GM19328 (cell line): ENCODE results near the gene TUBA1A.
"Not testable (repeated sequence)": the region's sequence is repeated elsewhere in the genome, so short reads cannot be mapped to it uniquely, and the experiment has no call there.

Experiments
- ATAC-seq: cut with Tn5 transposase; IDR thresholded peaks from one replicate; pipeline ENCODE4 v1.9.1; 2021; ENCODE audit warnings: mild to moderate bottlenecking, moderate library complexity; ENCODE audit not compliant: unreplicated experiment

Gene TUBA1A

DNA sequence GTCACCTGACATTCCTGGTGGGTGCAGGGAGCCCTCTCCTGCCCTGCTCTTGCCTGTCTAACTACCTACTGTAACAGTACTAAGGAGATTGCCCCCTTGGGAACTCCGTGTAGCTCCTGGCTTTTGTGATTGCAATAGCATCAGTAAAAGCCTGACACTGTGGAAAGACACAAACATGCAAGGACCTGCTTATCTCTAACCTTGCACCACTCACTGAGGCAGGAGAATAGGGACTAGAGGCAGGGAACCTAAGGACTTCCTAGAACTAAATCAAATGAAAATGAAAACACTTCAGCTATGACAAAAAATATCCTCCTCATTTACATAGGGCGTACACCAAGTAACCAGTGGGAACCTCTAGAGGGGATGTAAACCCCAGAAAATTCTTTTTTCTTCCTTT is 28.5 kb downstream of the TUBA1A start:
- no peak for ATAC-seq

DNA sequence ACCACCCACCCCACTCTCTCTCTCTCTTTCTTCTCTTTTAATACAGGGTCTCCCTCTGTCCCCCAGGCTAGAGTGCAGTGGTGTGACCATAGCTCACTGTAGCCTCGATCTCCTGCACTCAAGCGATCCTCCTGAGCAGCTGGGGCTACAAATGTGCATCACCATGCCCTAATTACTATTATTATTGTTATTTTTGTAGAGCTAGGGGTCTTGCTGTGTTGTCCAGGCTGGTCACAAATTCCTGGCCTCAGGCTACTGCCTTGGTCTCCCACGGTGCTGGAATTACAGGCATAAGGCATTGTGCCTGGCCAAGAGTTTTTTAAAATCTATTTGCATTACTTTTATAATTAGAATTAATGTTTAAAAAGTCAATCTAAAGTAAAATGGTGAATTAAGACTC is 34.7 kb downstream of the TUBA1A start:
- ATAC-seq: no peak

DNA sequence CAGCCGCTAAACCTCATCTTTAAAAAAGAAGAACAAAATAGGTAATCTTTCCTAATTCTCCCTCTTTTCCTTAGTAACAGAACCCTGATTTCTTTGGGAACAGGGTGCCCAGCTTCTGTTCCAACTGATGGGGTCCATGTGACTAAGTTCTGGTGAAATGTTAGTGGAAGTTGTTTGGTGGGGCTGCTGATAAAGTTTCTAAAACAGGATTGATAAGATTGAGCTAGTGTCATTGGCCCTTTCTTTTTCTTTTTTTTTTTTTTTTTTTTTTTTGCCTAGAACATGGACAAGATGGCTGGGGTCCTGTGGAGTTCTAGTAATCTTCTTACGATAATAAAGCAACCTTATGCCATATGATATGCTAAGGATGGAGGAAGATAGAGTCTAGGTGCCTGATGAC is 41.5 kb downstream of the TUBA1A start:
- ATAC-seq: no peak

DNA sequence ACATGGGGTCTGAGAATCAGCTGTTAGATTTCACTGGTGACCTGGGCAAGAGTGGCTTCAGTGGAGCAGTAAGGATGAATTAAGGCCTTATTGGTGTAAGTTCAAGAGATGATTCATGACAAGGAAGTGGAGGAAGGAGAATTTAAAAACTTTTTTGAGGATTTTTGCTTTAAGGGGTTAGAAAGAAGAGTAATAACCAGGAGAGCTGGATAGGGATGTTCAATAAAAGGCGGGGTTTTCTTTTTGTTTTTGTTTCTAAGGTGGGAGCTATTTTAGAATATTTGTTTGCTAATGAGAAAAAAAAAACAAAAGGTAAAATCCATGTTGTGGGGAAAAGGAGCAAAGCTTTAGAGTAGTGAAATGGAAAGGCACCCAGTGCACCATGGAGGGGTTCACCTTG is 42.5 kb downstream of the TUBA1A start:
- no peak for ATAC-seq

DNA sequence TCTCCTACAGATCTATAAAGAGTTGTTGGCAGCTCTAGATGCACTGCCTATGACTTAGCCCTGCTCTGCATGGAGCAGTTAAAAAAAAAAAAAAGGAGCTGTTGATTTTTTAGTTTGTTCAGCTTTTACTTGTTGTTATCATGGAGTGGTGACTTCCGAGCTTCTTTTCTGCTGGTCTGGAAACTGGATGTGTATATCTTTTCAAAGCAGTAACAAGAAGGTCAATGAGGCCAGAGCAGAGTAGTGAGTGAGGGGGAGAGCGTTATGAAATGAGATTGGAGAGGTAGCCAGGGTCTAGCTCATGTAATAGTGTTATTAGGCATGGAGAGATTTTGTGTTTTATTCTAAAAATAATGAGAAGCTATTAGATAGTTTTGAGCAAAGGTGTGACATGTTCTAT is 44.5 kb downstream of the TUBA1A start:
- no peak for ATAC-seq

DNA sequence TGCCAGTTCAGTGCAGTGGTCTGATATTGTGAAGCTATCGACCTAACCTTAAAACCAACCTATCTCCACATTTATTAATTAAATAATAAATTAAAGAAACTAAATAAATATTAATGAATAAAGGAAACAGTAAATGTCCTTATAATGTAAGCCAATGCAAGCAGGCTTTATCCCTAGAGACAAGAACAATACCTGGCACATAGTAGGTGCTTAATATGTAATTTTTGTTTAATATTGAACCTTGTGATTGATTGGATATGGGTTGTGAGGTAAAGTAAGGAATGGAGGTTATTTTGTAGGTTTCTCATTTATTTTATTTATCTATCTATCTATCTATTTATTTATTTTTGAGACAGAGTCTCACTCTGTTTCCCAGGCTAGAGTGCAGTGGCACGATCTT is 49.9 kb downstream of the TUBA1A start:
- ATAC-seq: no peak

DNA sequence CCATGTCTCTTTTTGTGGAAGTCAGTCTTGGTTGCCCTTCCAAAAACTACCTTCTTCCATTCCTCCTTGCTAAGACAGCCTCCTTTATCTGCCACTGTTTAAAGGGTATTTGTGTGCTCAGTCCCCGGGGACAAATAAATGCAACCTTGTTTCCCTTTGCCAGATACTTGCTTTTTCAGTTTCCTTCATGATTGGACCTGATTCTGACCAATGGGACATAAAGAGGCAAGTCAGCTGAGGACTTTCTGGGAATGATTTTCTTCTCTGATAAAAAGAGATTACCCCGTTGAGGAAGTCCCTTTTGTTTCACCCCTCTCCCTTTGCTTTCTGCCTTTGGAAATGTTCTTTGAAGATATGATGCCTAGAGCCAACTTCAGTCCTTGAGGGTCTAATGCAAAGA is 50.3 kb downstream of the TUBA1A start:
- no peak for ATAC-seq

DNA sequence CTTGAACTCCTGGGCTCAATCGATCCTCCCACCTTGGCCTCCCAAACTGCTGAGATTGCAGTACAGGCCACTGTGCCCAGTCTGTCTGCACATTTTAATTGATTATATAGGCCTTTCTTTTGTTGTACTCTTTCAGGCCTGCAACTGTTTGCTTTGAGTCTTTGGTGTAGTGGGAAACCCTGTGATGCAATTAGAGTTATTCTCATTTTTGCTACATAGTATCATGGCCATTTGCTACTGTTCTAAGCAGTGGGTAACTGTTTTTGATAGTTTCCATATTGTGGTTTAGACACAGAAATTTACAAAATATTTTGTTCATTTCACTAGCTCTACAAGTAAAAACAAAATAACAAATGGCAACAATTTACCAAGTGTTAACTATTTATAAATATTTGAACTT is 51.4 kb downstream of the TUBA1A start:
- no peak for ATAC-seq

DNA sequence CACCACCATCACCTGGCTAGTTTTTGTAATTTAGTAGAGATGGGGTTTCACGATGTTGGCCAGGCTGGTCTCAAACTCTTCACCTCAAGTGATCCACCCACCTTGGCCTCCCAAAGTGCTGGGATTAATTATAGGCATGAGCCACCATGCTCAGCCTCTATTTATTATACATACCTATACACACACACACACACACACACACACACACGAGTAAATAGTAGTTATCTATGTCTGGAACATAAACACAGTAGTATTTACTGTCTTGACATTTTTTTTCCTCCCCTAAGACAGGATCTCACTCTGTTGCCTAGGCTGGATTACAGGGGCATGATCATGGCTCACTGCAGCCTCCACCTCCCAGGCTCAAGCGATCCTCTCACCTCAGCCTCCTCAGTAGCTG is 51.9 kb downstream of the TUBA1A start:
- not testable (repeated sequence) for ATAC-seq
